Adrenal gland (tissue), 12 donors: ENCODE measurements around the gene ENTR1. TPM values are rescaled to one million over a fixed set of nuclear protein-coding genes. Genes with fewer than 3 reads are reported as not detected.

ENCODE experiments used
- DNase-seq, 7 donors: peaks; one replicate each; pipeline ENCODE4 v3.0.0-alpha.2; 2019 to 2020
- H3K27ac ChIP-seq, 5 donors: fragments of 200-600 bp; sonication (generic) in 4 of 5; 1 replicate in 3 of 5; 2 replicates in 2 of 5; pipeline versions ENCODE4 v1.5.1 to v1.8.0; 2016 to 2020; ENCODE audit warnings: mild to moderate bottlenecking in 1 of 5
- H3K27me3 ChIP-seq: fragments of 200-600 bp; 2 replicates; pipeline ENCODE4 v1.8.0; 2021
- H3K36me3 ChIP-seq, 2 donors: fragments of 200-600 bp; replicated peaks in 1 of 2; 1 replicate in 1 of 2; 2 replicates in 1 of 2; pipeline versions ENCODE4 v1.5.1 to v1.8.0; 2018 to 2022
- H3K4me1 ChIP-seq, 2 donors: fragments of 200-600 bp; replicated peaks in 1 of 2; 1 replicate in 1 of 2; 2 replicates in 1 of 2; pipeline versions ENCODE4 v1.5.1 to v1.8.0; 2018 to 2021
- H3K4me3 ChIP-seq, 4 donors: fragments of 200-600 bp; sonication (generic) in 3 of 4; one replicate each; pipeline ENCODE4 v1.5.1; 2016 to 2018
- H3K9me3 ChIP-seq, 3 donors: fragments of 200-600 bp; sonication (generic) in 1 of 3; replicated peaks in 1 of 3; 1 replicate in 2 of 3; 2 replicates in 1 of 3; pipeline versions ENCODE4 v1.5.1 to v1.8.0; 2016 to 2021
- CTCF ChIP-seq, 6 experiments: fragments of 450-650 bp in 4 of 6; fragments of 200-600 bp in 2 of 6; sonication (generic) in 1 of 6; IDR thresholded peaks; 1 replicate in 5 of 6; 2 replicates in 1 of 6; pipeline versions ENCODE4 v1.5.1 to v1.8.0; 2016 to 2021; ENCODE audit warnings: antibody characterized with exemption in 6 of 6, mild to moderate bottlenecking in 2 of 6, moderate library complexity in 1 of 6
- POLR2A ChIP-seq, 2 donors: fragments of 450-650 bp; IDR thresholded peaks; one replicate each; pipeline ENCODE4 v1.6.1; 2017; ENCODE audit warnings: antibody characterized with exemption in 2 of 2, mild to moderate bottlenecking in 2 of 2, moderate library complexity in 1 of 2
- WGBS, 4 donors: extraction: QIAGEN DNeasy Blood & Tissue Kit in 2 of 4; methylation state at CpG; one replicate each; pipeline versions ENCODE4 v1.1.5 to v1.1.7; 2013 to 2017; 5-methylcytosine and 5-hydroxymethylcytosine counted together
- intact Hi-C, 2 donors: fragments of 100-400 bp; cut with DNase I; formaldehyde crosslinking; loops; one replicate each; pipeline versions ENCODE4 v1.14.1 to v1.15.0; 2022 to 2023
- polyA plus RNA-seq, 3 donors: library from polyadenylated mRNA; stranded (reverse); fragments of 200-250 nt in 2 of 3; fragments of 350-450 nt in 1 of 3; fragmentation: Illumina TruSeq in 1 of 3; extraction: RNeasy Lipid Tissue Mini Kit (QIAGEN cat#74804) in 1 of 3; gene quantifications; one replicate each; pipeline ENCODE4 v1.2.3, GENCODE V29; 2013 to 2014
- total RNA-seq, 9 donors: library from RNA; depleted of rRNA in 4 of 9; stranded (reverse); fragments of >200 nt in 4 of 9; fragments of 120-200 nt in 1 of 9; fragmentation: NEBNext Ultra II Directional in 1 of 9; extraction: Animal tissue kit (Norgen Biotek cat#: 25700) in 1 of 9; gene quantifications; one replicate each; pipeline versions ENCODE4 v1.1.0 to v1.2.4, GENCODE V29; 2013 to 2023
- donor health status: healthy with polysubstance abuse.
- donor health status: Bipolar disorder and iron deficiency.
- donor health status: DM: yes; HTN: yes; CAD: no.
- donor health status: DM: no; HTN: no; CAD: no.
- donor health status: DM: no; HTN: no; CAD: no.
- donor health status: DM: yes; HTN: yes; CAD: no.

The ENTR1 gene
- total and polyA plus RNA-seq, 12 donors = 13.3 to 48.4 (median 34.1) TPM

- Histone ChIP-seq H3K27ac (peak overlapping the region in 2 of 5 donors; percentile 42 to 93), H3K36me3 (no peaks in the 10 kb centered on the region), H3K9me3 (no peaks in the 10 kb centered on the region), H3K27me3 (no peaks in the 10 kb centered on the region), H3K4me3 (no peak overlapping the region), H3K4me1 (peaks cover 0 to 14% of the 10 kb centered on the region in 2 donors)
- 77 to 88% (median 85%) methylated on average over 2 to 6 of the region's 6 CpGs for WGBS, 4 donors
- DNase-seq = no peak
- intact Hi-C loops = no loop called here
- TF ChIP-seq POLR2A (IDR thresholded peaks at IDR 0.05) (no peak), CTCF (IDR thresholded peaks at IDR 0.05) (no peak)
Observed at GRCh38 chr9:136362450-136362784, 48.0 kb downstream of the ENTR1 start.

GRCh38 chr9:136361754-136362449 lies 48.5 kb downstream of the ENTR1 start:
- Histone ChIP-seq H3K9me3 (no peaks in the 10 kb centered on the region), H3K4me1 (peaks cover 0 to 14% of the 10 kb centered on the region in 2 donors), H3K4me3 (no peak overlapping the region), H3K27me3 (no peaks in the 10 kb centered on the region), H3K27ac (no peak overlapping the region), H3K36me3 (no peaks in the 10 kb centered on the region)
- no peak for DNase-seq
- TF ChIP-seq CTCF (IDR thresholded peaks at IDR 0.05) (no peak), POLR2A (IDR thresholded peaks at IDR 0.05) (no peak)
- WGBS, 4 donors = 81 to 88% (median 84%) methylated on average over 23 to 26 of the region's 26 CpGs; no CpG with 5 or more reads in 1 of the 4 donors
- intact Hi-C loops = no loop called here

- no peaks in the 10 kb centered on the region for H3K36me3 ChIP-seq
- peak overlapping the region in 1 of 5 donors; percentile 24 for H3K27ac ChIP-seq
- H3K4me3 ChIP-seq = no peak overlapping the region
- DNase-seq = no peak
- intact Hi-C loops = no loop called here
- WGBS, 4 donors = 78 to 84% (median 82%) methylated on average over 25 to 43 of the region's 43 CpGs
- TF ChIP-seq POLR2A (IDR thresholded peaks at IDR 0.05) (no peak), CTCF (IDR thresholded peaks at IDR 0.05) (no peak)
- peaks cover 0 to 14% of the 10 kb centered on the region in 2 donors for H3K4me1 ChIP-seq
- H3K9me3 ChIP-seq = no peaks in the 10 kb centered on the region
- no peaks in the 10 kb centered on the region for H3K27me3 ChIP-seq
Observed at GRCh38 chr9:136361047-136361753, 49.2 kb downstream of the ENTR1 start.

GRCh38 chr9:136359774-136360718 lies 50.4 kb downstream of the ENTR1 start:
- H3K36me3 ChIP-seq = no peaks in the 10 kb centered on the region
- peaks cover 0 to 19% of the 10 kb centered on the region in 2 donors for H3K4me1 ChIP-seq
- TF ChIP-seq CTCF (IDR thresholded peaks at IDR 0.05) = no peak
- no peak for TF ChIP-seq POLR2A (IDR thresholded peaks at IDR 0.05)
- no peaks in the 10 kb centered on the region for H3K27me3 ChIP-seq
- DNase-seq = no peak
- no peaks in the 10 kb centered on the region for H3K9me3 ChIP-seq
- H3K4me3 ChIP-seq = no peak overlapping the region
- intact Hi-C loops = no loop called here
- H3K27ac ChIP-seq = no peak overlapping the region
- 75 to 77% (median 76%) methylated on average over 18 to 38 of the region's 38 CpGs for WGBS, 4 donors
